HEK293 (cell line): ENCODE results near the gene PON1.

Experiments
- CTCF ChIA-PET: fragments of 350-600 bp; formaldehyde crosslinking; extraction: SDS; loops from one replicate; lab custom pipeline; 2021; ENCODE audit warnings: antibody characterized with exemption; lab: Yijun Ruan, JAX
- POLR2A ChIA-PET: fragments of 300-600 bp; formaldehyde crosslinking; extraction: SDS; loops from one replicate; lab custom pipeline; 2020; ENCODE audit warnings: antibody characterized with exemption, inconsistent platforms; lab: Yijun Ruan, JAX
- H3K27ac ChIP-seq: fragments of 200-500 bp; sonication (Bioruptor generic); 2 replicates; pipeline ENCODE4 v1.5.1; 2014; ENCODE audit warnings: low read depth, low read length, control low read depth, inconsistent platforms; ENCODE audit errors: extremely low read depth
- H3K36me3 ChIP-seq, 2 experiments: fragments of 200-500 bp in 1 of 2; sonication (Bioruptor generic) in 1 of 2; 1 replicate in 1 of 2; 2 replicates in 1 of 2; pipeline ENCODE4 v1.5.1; 2014 to 2017; ENCODE audit warnings: inconsistent platforms in 2 of 2, low read length in 2 of 2; ENCODE audit not compliant: control insufficient read depth in 2 of 2, insufficient read depth in 1 of 2
- H3K4me1 ChIP-seq: fragments of 200-500 bp; sonication (Bioruptor generic); 2 replicates; pipeline ENCODE4 v1.5.1; 2014; ENCODE audit warnings: mild to moderate bottlenecking, low read length, inconsistent platforms; ENCODE audit not compliant: control insufficient read depth, insufficient read depth
- H3K4me3 ChIP-seq: 2 replicates; pipeline ENCODE4 v1.5.1; 2011; ENCODE audit warnings: low read depth, mild to moderate bottlenecking, control low read depth, low read length, moderate library complexity
- H3K9me3 ChIP-seq: fragments of 200-500 bp; sonication (Bioruptor generic); 2 replicates; pipeline ENCODE4 v1.5.1; 2014; ENCODE audit warnings: low read depth, low read length, inconsistent platforms; ENCODE audit not compliant: control insufficient read depth, insufficient read depth
- GFI1B ChIP-seq: fragments of 450-650 bp; formaldehyde crosslinking; IDR thresholded peaks from 2 replicates; pipeline ENCODE4 v1.5.1; 2016; ENCODE audit warnings: missing biosample characterization, missing genetic modification characterization
- HOXC10 ChIP-seq: sonication (generic); formaldehyde crosslinking; IDR thresholded peaks from 2 replicates; pipeline ENCODE4 v1.8.1; 2023; ENCODE audit warnings: mild to moderate bottlenecking, missing genetic modification reagents
- TCF7L2 ChIP-seq: IDR thresholded peaks from 2 replicates; pipeline ENCODE4 v1.6.1; 2011; ENCODE audit warnings: low read depth, mild to moderate bottlenecking, inconsistent platforms, low read length, moderate library complexity, borderline replicate concordance
- ZBTB17 ChIP-seq: fragments of 450-650 bp; formaldehyde crosslinking; IDR thresholded peaks from 2 replicates; pipeline ENCODE4 v1.5.1; 2016; ENCODE audit warnings: missing biosample characterization, missing genetic modification characterization
- ZBTB21 ChIP-seq: fragments of 450-650 bp; formaldehyde crosslinking; IDR thresholded peaks from 2 replicates; pipeline ENCODE4 v1.5.1; 2017; ENCODE audit warnings: missing biosample characterization, missing genetic modification characterization
- ZFHX2 ChIP-seq: fragments of 450-650 bp; formaldehyde crosslinking; conservative IDR thresholded peaks from 2 replicates; pipeline ENCODE4 v1.5.1; 2016; ENCODE audit warnings: missing biosample characterization, missing genetic modification characterization
- ZFP3 ChIP-seq: fragments of 450-650 bp; formaldehyde crosslinking; IDR thresholded peaks from 2 replicates; pipeline ENCODE4 v1.5.1; 2016; ENCODE audit warnings: low read depth, missing biosample characterization, missing genetic modification characterization
- ZNF114 ChIP-seq: fragments of 450-650 bp; formaldehyde crosslinking; IDR thresholded peaks from 2 replicates; pipeline ENCODE4 v1.5.0; 2017; ENCODE audit warnings: missing biosample characterization, missing genetic modification characterization
- ZNF169 ChIP-seq: fragments of 450-650 bp; formaldehyde crosslinking; IDR thresholded peaks from 2 replicates; pipeline ENCODE4 v1.5.1; 2016; ENCODE audit warnings: missing biosample characterization, missing genetic modification characterization
- ZNF274 ChIP-seq, 2 experiments: fragments of 200-500 bp in 1 of 2; fragments of 450-650 bp in 1 of 2; sonication (Bioruptor generic) in 1 of 2; formaldehyde crosslinking in 1 of 2; IDR thresholded peaks; 2 replicates each; pipeline versions ENCODE4 v1.5.1 to v1.6.1; 2014 to 2016; ENCODE audit warnings: borderline replicate concordance in 1 of 2, inconsistent platforms in 1 of 2, low read length in 1 of 2, missing biosample characterization in 1 of 2, missing genetic modification characterization in 1 of 2
- ZNF280D ChIP-seq: fragments of 450-650 bp; formaldehyde crosslinking; IDR thresholded peaks from 2 replicates; pipeline ENCODE4 v1.5.1; 2016; ENCODE audit warnings: missing biosample characterization, missing genetic modification characterization
- ZNF302 ChIP-seq: fragments of 450-650 bp; formaldehyde crosslinking; IDR thresholded peaks from 2 replicates; pipeline ENCODE4 v1.5.1; 2016; ENCODE audit warnings: missing biosample characterization, missing genetic modification characterization, low read depth
- ZNF366 ChIP-seq: fragments of 450-650 bp; formaldehyde crosslinking; conservative IDR thresholded peaks from 2 replicates; pipeline ENCODE4 v1.5.1; 2016; ENCODE audit warnings: missing biosample characterization, missing genetic modification characterization
- ZNF391 ChIP-seq: fragments of 450-650 bp; formaldehyde crosslinking; IDR thresholded peaks from 2 replicates; pipeline ENCODE4 v1.5.1; 2016; ENCODE audit warnings: low read depth, missing biosample characterization, missing genetic modification characterization, borderline replicate concordance
- ZNF423 ChIP-seq: fragments of 450-650 bp; formaldehyde crosslinking; IDR thresholded peaks from 2 replicates; pipeline ENCODE4 v1.5.1; 2016; ENCODE audit warnings: missing biosample characterization, missing genetic modification characterization
- ZNF433 ChIP-seq: fragments of 450-650 bp; formaldehyde crosslinking; IDR thresholded peaks from 2 replicates; pipeline ENCODE4 v1.5.1; 2016; ENCODE audit warnings: missing biosample characterization, missing genetic modification characterization, low read depth
- ZNF639 ChIP-seq: fragments of 450-650 bp; formaldehyde crosslinking; IDR thresholded peaks from 2 replicates; pipeline ENCODE4 v1.5.1; 2016; ENCODE audit warnings: missing biosample characterization, missing genetic modification characterization
- ZNF677 ChIP-seq: fragments of 450-650 bp; IDR thresholded peaks from 2 replicates; pipeline ENCODE4 v1.5.0; 2018; ENCODE audit warnings: missing biosample characterization, mild to moderate bottlenecking, missing genetic modification characterization, moderate library complexity
- ZNF707 ChIP-seq: fragments of 450-650 bp; formaldehyde crosslinking; IDR thresholded peaks from 2 replicates; pipeline ENCODE4 v1.5.1; 2016; ENCODE audit warnings: missing biosample characterization, missing genetic modification characterization
- ZSCAN5A ChIP-seq: fragments of 450-650 bp; formaldehyde crosslinking; IDR thresholded peaks from 2 replicates; pipeline ENCODE4 v1.5.1; 2016; ENCODE audit warnings: missing biosample characterization, missing genetic modification characterization

PON1 gene

DNA sequence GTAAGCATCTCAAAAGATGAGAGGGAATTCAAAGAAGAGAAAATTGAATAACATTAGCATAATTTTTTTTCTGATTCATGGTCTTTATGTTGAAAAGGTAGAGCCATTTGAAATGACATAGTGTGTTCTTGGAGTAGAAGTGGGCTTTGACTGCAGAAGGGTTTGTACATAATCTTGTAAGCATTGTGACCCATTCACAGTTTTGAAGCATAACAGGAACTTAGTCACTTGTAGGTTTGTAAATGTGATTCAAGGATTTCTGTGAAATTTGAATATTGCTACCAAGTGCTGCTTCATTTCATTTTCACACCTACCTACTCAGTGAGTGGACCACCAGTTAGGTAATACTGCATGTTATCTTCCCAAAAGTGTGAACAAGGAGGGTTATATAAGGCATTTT, 68.6 kb downstream of the PON1 start (continued):
- TF ChIP-seq ZNF677 (tag by site-specific recombination) (no peak), ZNF423 (tag by site-specific recombination) (no peak)

DNA sequence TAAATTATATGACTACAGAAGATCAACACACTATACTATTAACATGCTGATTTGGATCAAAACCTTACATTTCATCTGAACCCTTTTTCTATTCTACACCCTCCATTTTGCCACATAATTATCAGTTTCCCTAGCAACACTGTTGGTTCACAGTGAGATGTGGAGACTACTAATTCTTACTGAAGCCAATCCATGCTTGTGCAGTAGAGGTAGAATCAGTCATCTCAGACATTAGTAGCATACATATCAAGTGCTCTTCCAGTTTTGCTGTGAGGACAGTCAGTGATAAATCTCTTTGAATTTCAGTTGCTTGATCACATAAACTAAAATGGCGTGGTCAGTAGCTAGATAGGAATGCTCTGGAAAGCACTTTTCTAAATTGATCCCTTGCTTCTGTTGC, 70.3 kb downstream of the PON1 start:
- Histone ChIP-seq H3K4me1 (no peaks in the 10 kb centered on the region), H3K27ac (no peak overlapping the region), H3K4me3 (no peak overlapping the region), H3K36me3 (no peaks in the 10 kb centered on the region), H3K9me3 (no peaks in the 10 kb centered on the region)
- ChIA-PET POLR2A (no interaction called here), CTCF (interaction anchor here (0.6 to 1.5 kb wide), 4 partner anchors 60 to 819 kb away, joined by 3 to 7 read pairs (median 6); no protein-coding TSS in a partner anchor)
- TF ChIP-seq ZNF391 (tag by site-specific recombination) (no peak), HOXC10 (CRISPR knock-in tag) (no peak), ZFHX2 (tag by site-specific recombination) (no peak), TCF7L2 (no peak), ZBTB21 (no peak), ZBTB17 (tag by site-specific recombination) (no peak), ZFP3 (tag by site-specific recombination) (no peak), ZNF707 (tag by site-specific recombination) (no peak), GFI1B (tag by site-specific recombination) (no peak), ZNF366 (tag by site-specific recombination) (no peak), ZNF423 (tag by site-specific recombination) (no peak), ZNF639 (tag by site-specific recombination) (no peak), ZNF169 (tag by site-specific recombination) (no peak), ZNF114 (tag by site-specific recombination) (no peak)

- Histone ChIP-seq H3K27ac (no peak overlapping the region), H3K9me3 (no peaks in the 10 kb centered on the region), H3K4me1 (no peaks in the 10 kb centered on the region), H3K4me3 (no peak overlapping the region), H3K36me3 (no peaks in the 10 kb centered on the region)
- ChIA-PET CTCF (interaction anchor here (1.3 kb wide), 1 partner anchor 12 kb away, joined by 3 read pairs; no protein-coding TSS in a partner anchor), POLR2A (no interaction called here)
- TF ChIP-seq ZNF280D (tag by site-specific recombination) (no peak), ZSCAN5A (no peak), ZNF274 (IDR thresholded peaks at IDR 0.05; ENCODE audit: low read length) (no peak), ZNF274 (tag by site-specific recombination; IDR thresholded peaks at IDR 0.05; ENCODE audit: borderline replicate concordance) (no peak), ZNF433 (tag by site-specific recombination) (no peak), ZNF302 (tag by site-specific recombination) (no peak)
Measured at GRCh38 chr7:95251966-95252365, 72.4 kb downstream of the PON1 start.
